Amniotic epithelial cell (primary cell): ENCODE results near the gene KCNK4.

Experiments used
- DNase-seq: peaks from one replicate; pipeline ENCODE4 v3.0.0-alpha.2; 2010; ENCODE audit warnings: low read depth

The KCNK4 gene

DNA sequence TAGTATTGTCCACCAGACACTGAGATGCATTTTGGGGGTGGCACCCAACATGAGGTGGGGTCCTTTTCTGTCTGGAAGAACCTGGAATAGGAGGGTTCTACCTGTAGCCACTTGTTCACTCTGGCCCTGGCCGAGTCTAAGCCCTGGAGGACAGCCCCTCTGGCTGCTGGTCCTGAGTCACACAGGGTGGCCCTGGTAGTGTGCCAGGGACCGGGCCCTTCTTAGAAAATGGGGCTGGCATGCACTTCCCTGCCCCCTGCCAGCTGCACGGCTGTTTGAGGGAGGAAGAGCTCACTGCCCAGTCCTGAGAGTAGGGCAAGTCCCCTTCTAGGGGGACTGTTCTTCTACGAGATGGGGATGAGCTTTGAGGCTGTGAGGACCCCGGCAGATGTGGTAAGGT lies 37.6 kb upstream of the KCNK4 start:
- no peak for DNase-seq

DNA sequence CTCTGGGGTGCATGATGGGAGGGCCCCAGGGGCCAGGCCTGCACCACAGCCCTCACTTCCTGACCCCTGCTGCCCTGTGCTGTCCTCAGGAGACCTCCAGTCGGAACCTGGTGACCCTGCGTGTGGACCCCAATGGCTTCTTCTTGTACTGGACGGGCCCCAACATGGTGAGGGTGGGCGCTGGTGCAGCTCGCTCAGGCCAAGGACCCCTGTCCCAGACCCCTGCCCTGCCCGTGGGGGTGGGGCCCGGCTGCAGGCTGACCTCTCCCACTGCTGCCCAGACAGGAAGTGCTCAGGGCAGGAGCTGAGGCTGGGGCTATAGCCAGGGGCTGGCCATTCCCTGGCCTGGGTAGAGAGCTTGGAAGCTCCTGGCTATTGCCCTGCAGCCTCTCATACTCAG lies 36.8 kb upstream of the KCNK4 start:
- no peak for DNase-seq

GRCh38 chr11:64255135-64256128 lies 35.7 kb upstream of the KCNK4 start:
- DNase-seq, result no peak

GRCh38 chr11:64256300-64256699 lies 34.8 kb upstream of the KCNK4 start:
- no peak for DNase-seq

DNA sequence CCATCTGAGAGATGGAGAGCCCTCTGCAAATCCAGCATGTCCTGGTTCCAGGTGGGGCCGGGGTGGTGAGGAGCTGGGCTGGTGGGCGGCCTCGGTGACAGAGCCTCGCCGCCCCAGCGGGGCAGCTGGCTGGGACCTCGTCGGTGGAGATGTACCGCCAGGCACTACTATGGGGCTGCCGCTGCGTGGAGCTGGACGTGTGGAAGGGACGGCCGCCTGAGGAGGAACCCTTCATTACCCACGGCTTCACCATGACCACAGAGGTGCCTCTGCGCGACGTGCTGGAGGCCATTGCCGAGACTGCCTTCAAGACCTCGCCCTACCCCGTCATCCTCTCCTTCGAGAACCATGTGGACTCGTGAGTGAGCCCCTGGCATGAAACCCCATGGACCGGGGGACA lies 32.7 kb upstream of the KCNK4 start:
- no peak for DNase-seq

GRCh38 chr11:64258946-64259532 lies 32.1 kb upstream of the KCNK4 start:
- DNase-seq, result no peak

- no peak for DNase-seq
Measured at GRCh38 chr11:64259533-64260067, 31.5 kb upstream of the KCNK4 start.

- no peak for DNase-seq
Measured at GRCh38 chr11:64260147-64260708, 30.9 kb upstream of the KCNK4 start.

GRCh38 chr11:64261556-64262080 lies 29.5 kb upstream of the KCNK4 start:
- no peak for DNase-seq

DNA sequence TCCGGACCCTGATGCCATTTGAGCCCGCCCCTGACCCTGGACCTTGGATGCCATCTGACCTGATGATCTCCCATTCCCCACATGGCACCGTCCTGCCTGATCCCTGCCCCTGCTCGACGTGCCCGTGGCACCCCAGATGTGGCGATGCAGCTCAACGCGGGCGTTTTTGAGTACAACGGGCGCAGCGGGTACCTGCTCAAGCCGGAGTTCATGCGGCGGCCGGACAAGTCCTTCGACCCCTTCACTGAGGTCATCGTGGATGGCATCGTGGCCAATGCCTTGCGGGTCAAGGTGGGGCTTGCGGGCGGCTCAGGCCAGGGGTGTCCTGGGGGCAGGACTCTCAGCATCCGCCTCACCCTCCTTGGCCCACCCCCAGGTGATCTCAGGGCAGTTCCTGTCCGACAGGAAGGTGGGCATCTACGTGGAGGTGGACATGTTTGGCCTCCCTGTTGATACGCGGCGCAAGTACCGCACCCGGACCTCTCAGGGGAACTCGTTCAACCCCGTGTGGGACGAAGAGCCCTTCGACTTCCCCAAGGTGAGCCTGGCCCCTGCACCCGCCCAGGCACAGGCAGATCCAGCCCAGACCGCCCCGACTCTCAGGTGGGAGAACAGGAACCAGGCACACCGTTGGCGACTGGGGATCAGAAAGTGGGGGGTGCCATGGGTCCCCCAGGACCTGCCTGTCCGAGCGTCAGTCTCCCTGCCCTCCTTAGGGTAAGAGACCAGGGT lies 28.7 kb upstream of the KCNK4 start:
- DNase-seq, result no peak

DNA sequence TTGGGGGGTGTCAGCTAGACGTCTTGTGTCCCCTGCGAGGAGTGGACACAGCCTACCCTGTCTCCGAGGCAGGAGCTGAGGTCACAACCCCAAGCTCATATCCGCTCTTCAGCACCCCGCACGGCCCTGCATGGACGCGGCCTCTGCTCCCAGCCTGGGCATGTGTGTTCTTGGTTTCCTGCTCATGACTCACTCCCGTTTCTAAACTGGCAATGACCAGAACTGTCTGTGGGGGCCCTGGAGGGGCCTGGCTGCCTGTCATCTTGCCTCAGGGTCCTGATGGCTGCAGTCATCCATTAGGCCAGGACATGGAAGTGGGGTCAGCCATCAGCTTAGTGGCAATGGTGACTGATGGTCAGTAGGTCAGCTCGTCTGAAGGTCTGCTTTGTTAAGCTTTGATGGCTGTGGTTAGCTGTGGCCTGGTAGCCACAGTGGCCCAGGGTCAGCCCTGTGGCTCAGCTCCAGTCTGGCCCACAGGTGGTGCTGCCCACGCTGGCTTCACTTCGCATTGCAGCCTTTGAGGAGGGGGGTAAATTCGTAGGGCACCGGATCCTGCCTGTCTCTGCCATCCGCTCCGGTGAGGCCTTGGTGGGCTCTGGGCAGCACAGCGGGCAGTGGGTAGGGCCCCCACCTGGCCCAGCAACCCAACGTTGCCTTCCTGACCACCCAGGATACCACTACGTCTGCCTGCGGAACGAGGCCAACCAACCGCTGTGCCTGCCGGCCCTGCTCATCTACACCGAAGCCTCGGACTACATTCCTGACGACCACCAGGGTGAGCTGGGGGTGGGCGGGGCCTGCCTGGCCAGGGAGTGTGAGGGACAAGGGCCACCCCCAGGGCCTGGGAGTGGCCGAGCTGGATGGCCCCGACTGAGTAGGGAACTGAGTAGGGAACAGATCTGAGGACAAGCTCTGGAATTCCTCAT lies 27.8 kb upstream of the KCNK4 start:
- DNase-seq, result peak; percentile 81

DNA sequence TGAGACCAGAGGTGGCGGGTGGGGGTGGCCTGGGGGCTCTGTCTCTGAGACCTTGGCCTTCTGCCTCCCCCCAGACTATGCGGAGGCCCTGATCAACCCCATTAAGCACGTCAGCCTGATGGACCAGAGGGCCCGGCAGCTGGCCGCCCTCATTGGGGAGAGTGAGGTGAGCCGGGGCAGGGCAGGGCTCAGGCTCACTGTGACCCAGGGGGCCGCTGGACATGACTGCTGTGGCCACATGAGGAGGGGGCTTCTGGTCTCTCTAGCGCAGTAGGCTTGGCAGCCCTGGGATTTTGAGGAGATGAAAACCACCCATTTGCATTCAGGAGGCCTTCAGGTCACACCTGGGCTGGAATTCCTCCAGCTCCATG lies 27.2 kb upstream of the KCNK4 start:
- no peak for DNase-seq

- DNase-seq, result peak; percentile 70
Measured at GRCh38 chr11:64264371-64264852, 26.7 kb upstream of the KCNK4 start.

DNA sequence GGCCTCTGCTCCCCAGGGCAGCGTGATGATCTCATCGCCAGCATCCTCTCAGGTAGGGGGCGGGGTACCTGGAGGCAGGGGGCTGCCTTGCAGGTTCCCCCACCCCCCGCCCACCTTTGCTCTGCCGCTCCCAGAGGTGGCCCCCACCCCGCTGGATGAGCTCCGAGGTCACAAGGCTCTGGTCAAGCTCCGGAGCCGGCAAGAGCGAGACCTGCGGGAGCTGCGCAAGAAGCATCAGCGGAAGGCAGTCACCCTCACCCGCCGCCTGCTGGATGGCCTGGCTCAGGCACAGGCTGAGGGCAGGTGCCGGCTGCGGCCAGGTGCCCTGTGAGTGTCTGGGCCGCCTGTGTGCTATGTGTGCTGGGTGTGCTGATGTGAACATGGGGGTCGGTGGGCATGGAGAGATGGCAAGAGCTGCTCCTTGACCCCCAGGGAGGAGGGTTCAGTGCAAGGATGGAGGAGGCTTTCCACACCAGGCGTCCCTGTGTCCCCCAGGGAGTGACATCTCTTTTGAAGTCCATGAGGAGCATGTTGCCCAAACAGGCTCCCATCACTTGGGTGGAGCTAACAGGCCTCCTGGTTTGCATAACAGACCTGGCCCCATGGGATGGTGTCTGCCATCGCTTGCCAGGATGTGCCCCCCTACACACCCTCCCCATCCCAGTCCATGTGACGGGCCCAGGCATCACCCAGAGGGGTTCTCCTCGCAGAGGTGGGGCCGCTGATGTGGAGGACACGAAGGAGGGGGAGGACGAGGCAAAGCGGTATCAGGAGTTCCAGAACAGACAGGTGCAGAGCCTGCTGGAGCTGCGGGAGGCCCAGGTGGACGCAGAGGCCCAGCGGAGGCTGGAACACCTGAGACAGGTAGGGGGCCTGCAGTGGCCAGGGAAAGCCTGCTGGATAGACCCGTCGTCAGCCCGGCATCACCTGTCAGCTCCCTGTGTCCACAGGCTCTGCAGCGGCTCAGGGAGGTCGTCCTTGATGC lies 25.6 kb upstream of the KCNK4 start:
- no peak for DNase-seq

DNA sequence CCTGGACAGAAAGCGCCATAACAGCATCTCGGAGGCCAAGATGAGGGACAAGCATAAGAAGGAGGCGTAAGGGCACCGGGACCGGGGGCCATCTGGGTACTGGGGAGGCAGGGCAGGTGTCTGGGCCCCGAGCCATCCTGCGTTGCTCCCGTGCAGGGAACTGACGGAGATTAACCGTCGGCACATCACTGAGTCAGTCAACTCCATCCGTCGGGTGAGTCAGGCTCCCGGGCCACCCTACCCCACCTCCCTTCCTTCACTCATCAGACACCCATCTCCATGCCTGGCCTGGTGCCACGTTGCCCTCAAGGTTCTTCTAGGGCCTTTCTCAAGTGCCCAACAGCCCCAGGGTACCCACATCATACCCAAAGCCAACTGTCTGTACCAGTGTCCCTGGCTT lies 24.8 kb upstream of the KCNK4 start:
- peak; percentile 48 for DNase-seq

- no peak for DNase-seq
Measured at GRCh38 chr11:64267207-64267945, 23.7 kb upstream of the KCNK4 start.

DNA sequence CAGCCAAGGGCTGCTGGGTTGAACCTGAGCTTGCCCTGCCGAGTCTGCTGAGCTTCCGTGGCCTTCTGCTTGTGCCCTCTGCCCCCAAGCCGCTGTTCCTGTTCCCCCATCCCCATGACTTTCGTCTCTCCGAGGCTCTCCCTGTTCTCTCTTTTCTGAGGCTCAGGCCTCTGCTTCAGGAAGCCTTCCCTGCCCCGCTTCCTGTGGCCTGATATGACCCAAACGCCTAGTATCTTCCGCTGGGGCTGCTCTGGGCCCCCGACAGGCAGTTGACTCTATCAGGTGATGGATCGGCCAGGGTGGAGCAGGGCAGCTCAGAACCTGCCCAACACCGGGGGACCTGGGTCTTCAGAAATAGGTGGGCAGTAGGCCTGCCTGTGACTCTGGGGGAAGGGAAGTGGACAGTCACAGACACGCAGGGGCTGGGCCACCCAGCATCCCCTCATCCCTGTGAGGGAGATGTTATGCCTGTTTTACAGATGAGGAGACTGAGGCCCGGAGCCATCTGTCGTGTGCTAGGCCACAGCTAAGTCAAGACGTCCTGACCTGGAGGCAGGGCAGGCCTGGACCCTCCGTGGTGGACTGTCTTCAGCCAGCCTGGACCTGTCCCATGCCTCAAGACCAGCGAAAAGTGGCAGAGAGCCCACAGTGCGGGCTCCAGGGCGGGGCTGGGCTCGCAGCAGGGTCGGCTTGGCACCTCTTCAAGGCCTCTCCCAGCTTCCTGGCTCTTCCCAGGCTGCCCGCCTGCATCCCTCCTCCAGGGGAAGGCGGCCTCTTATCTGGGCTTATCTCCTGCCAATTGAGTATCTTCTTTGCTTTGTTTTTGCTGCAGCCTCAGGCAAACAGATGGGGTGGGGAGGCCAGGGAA lies 22.8 kb upstream of the KCNK4 start:
- peak; percentile 90 for DNase-seq
